IPS-18c (cell line): ENCODE results near the gene MTHFD1.
A peak's percentile ranks its signal among the peaks of the same experiment; 100 is the strongest.

Experiments
- H3K4me3 ChIP-seq: 2 replicates; pipeline ENCODE4 v1.7.0; 2013; ENCODE audit warnings: low read depth, mild to moderate bottlenecking, low read length, moderate library complexity; ENCODE audit not compliant: insufficient read depth
- H3K9me3 ChIP-seq: one replicate; pipeline ENCODE4 v1.6.1; 2013; ENCODE audit warnings: mild to moderate bottlenecking, low read length, moderate library complexity; ENCODE audit not compliant: control insufficient read depth, insufficient read depth

MTHFD1 gene

DNA sequence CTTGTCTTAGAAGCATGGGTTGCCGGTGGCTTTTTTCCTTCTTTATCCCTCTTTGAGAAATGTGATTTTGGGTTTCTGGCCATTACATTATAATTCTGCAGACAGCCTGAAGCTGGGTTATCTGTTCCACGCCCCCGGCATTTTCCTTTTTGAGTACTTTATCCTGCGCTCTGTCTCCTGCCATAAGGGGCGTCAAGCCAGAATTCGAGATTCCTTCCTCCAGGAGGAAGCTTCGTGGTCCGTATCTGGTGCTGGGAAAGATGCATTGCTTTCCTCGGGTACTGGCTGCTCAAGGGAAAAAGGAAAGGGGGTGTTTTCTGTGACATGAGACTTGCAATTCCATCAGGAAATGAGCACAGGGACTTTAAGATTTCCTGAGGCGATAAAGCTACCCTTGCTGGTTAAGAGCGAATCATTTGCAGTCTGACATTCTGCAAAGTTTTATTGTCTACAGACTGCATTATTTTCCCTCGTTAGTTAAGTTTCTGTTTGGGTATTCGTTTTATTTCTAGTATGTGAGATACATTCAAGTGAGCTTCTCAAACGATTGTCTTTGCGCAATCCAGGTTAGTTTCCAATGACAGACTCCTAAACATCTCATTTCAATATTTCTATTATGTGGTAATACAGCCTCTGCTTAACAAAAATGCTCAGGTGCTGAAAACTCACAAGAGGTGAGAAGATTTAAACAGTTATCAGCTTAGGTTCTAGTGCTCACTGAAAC, 77.8 kb downstream of the MTHFD1 start:
- Histone ChIP-seq H3K9me3 (no peaks in the 10 kb centered on the region), H3K4me3 (peak overlapping the region; percentile 89)

DNA sequence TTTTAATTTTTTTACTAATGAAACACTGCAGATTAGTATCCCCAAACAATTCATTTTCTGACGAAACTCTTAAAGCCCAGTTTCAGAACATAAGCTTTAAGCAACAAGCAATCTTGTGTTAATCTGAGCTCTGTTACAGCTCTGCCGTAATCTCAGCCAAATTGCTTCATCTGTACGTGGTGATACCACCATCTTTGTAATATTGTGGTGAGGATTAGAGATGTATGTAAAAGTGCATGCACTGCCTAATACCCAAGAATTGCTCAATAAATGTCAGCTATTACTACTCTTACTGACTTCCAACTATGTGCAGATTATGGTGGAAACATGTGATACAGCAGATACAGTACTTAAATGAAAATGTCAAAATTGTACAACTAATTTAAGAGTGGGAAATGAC, 78.9 kb downstream of the MTHFD1 start:
- Histone ChIP-seq H3K9me3 (no peaks in the 10 kb centered on the region), H3K4me3 (no peak overlapping the region)

DNA sequence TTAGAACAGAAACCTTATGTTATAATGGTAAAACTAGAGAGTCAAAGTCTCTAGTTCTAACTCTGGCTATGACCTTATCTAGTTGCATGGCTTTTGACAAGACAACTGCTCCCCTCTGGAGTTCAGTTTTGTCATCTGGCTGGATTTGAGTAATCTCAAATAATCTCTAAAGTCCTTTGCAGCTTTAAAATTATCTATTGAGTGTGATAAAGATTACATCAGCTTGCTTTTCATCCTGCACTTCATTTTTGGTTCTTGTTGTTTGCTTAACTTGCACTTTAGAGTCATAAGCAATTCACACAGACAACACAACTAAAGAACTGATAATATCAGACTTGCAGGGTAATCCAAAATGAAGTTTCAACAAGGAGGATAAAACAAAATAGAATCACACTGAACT, 79.4 kb downstream of the MTHFD1 start:
- Histone ChIP-seq H3K9me3 (no peaks in the 10 kb centered on the region), H3K4me3 (no peak overlapping the region)

DNA sequence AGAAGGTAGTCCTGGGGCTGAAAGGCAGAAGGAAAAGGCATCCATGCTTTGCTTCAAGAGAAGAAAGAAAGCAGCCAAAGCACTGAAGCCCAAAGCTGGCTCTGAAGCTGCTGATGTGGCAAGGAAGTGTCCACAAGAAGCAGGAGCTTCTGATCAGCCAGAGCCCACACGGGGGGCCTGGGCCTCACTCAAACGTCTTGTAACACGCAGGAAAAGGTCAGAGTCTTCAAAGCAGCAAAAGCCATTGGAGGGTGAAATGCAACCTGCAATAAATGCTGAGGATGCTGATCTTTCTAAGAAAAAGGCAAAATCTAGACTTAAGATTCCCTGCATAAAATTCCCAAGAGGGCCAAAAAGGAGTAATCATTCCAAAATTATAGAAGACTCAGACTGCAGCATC, 80.3 kb downstream of the MTHFD1 start:
- Histone ChIP-seq H3K4me3 (no peak overlapping the region), H3K9me3 (no peaks in the 10 kb centered on the region)

DNA sequence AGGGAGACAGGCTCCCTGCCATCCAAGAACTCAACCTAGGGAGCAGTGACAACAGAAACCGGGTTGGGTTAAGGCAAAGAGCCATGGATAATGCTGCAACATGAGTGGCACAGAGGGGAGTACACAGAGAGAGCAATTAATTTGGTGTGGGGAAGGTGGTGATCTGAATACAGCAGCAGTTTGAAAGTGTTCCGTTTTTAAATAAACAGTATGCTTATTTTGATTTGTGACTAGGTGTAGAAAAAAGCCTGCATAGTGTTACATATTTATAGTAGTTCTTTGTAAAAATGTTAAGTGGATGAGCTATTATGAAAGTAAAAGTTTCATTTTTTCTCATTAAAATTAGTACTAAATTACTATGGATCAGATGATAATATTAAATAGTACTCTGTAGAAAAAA, 85.9 kb downstream of the MTHFD1 start:
- Histone ChIP-seq H3K9me3 (no peaks in the 10 kb centered on the region), H3K4me3 (no peak overlapping the region)

DNA sequence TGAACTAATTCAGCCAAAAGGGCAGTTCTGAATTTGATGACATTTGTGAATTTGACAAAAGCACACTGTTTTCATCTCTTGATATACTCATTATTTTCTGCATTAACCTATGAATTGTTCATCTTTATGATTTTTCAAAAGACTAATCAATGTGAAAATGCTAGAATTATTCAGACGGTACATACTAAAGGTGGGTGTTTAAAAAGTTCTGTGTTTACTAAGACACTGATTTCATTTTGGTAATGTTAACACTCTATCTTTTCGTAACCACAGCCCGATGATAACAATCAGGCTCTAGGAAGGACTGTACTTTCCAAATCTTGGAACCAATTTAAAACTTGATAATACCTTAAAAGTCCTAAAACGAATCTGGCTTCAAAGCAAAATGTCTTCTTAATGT, 86.5 kb downstream of the MTHFD1 start:
- no peaks in the 10 kb centered on the region for H3K9me3 ChIP-seq
- H3K4me3 ChIP-seq, result no peak overlapping the region

DNA sequence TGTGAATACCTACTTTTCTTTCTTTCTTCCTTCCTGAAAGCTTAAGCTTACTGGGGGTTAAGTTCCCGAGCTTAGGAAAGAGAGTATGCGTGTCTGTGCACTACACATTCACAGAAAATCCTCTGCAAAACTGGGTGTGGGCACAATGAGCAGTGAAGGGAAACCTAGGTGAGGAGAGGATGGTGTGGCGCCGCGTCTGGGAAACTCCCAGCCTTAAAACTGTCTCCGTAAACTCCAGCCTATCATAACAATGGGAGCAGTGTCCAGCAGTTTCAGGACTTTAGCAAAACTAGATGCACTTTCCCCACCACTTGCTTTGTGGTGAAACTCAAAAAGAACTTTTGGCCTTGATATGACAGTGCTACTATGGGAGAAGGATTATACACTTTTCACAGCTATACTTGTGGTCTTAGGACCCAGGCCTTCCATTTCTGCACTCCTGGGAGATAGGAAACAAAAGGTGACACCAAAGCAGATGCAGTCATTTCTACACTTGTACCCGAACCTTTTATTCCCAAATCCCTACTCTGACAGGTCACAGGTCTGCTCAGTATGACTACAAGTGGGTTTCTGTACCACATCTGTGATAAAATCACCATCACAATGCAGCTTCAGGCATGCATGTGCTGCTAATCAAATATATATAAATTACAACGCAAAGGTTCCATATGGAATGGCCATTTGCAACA, 87.6 kb downstream of the MTHFD1 start:
- H3K4me3 ChIP-seq, result no peak overlapping the region
- no peaks in the 10 kb centered on the region for H3K9me3 ChIP-seq

DNA sequence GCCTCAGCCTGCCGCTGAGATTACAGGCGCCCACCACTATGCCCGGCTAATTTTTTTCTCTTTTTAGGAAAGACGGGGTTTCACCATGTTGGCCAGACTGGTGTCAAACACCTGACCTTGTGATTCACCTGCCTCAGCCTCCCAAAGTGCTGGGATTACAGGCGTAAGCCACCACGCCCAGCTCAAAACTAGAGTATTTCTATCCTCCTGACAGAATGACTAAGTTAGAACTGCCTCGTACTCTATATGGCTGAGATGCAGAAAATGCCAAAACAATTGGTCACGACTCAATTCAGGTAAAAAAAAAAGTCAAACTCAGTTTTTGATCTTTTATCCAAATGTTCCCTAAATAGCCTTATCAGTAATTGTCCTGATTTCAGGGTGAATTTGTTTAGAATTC, 88.3 kb downstream of the MTHFD1 start:
- Histone ChIP-seq H3K9me3 (no peaks in the 10 kb centered on the region), H3K4me3 (no peak overlapping the region)

DNA sequence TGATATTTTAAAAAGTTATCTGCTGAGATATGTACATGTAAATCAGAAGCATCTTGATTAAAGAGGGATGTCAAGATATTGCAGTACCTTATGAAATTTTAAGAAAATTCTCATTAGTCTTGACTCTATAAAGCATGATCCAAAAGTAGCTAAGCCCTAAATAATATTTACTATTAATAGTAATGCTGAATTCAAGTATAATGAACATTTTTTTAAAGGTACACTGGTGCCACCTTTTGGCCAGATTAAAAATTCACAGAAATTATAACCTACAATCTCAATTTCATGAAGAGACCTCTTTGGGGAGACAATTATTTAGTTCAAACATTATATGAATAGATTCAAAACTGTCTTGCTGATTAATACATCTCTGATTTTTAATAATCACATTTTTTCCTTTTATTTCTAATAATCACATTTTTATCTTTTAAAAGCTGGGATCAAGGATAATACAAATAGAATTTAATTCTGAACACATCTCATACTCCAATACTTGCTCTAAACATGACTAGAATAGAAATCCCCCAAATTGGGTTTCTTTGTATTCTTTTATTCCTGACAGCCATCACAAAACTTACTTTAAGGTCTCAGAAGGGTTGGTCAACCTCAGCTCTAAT, 90.6 kb downstream of the MTHFD1 start:
- Histone ChIP-seq H3K9me3 (no peaks in the 10 kb centered on the region), H3K4me3 (no peak overlapping the region)

DNA sequence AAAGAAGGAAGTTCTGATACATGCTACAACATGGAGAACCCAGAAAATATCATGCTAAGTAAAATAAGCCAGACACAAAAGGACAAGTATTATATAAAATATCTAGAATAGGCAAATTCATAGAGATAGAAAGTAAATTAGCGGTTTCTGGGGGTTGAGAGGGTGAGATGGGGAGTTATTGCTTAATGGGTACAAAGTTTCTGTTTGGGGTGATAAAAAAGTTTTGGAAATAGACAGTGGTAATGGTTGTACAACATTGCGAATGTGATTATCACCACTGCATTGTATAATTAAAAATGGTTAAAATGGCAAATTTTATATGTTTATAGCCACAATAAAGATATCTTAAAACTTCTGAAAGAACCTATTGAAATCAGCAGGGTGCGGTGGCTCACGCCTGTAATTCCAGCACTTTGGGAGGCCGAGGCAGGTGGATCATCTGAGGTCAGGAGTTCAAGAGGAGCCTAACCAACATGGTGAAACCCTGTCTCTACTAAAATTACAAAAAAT, 100.5 kb downstream of the MTHFD1 start:
- H3K4me3 ChIP-seq, result no peak overlapping the region
- no peaks in the 10 kb centered on the region for H3K9me3 ChIP-seq

DNA sequence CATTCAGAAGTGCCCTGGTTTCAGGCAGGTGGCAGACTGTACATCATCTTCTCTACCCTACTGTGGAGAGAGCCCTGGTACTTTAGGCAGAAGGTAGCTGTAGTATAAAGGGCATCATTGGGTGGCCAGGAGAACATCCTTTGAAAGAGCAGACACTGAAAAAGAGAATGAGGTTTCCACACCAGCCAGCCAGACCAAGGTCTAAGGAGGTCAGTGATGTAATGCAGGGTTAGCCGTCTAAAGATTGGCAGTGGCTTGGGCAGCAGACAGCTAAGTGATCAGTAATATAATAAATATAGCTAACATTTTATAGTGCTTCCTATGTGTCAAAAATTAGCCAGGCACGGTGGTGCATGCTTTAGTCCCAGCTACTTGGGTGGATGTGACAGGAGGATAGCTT, 103.5 kb downstream of the MTHFD1 start:
- Histone ChIP-seq H3K9me3 (no peaks in the 10 kb centered on the region), H3K4me3 (no peak overlapping the region)

DNA sequence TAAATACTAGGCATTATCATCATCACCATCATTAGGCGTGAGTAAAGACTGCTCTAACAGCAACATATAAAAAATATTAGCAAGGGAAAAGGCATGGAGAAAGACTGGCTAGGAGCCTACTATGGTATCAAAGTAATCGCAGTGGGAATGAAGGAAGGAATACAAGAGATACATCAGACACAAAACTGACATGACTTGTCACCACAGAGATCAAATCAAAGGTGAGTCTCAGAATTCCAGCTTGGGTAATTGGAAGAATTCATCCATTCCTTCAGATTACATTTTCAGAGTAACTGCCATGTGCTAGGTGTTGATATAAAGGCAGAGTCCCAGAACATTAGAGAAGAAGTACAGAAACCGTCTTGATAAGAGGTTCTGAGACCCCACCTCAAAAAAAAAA, 105.3 kb downstream of the MTHFD1 start:
- no peak overlapping the region for H3K4me3 ChIP-seq
- H3K9me3 ChIP-seq, result no peaks in the 10 kb centered on the region

DNA sequence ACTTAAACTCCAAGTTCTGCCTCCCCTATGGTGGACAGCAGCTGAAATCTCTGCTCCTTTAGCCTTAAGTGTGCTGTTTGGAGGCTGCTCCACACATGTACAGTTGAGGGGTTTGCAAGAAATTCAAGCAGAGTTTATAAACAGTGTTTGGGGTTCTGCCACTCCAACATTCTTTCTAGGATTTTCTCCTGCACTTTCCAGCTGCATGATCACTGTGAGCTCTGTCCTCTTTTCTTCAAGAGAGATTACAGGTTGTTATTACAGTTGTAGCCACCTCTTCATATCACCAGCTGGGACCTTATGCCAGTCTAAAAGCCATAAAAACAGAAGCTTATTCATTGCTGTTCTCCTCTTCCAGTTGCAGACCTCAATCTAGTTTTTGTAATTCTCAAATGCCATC, 107.1 kb downstream of the MTHFD1 start:
- H3K9me3 ChIP-seq, result no peaks in the 10 kb centered on the region
- H3K4me3 ChIP-seq, result no peak overlapping the region

DNA sequence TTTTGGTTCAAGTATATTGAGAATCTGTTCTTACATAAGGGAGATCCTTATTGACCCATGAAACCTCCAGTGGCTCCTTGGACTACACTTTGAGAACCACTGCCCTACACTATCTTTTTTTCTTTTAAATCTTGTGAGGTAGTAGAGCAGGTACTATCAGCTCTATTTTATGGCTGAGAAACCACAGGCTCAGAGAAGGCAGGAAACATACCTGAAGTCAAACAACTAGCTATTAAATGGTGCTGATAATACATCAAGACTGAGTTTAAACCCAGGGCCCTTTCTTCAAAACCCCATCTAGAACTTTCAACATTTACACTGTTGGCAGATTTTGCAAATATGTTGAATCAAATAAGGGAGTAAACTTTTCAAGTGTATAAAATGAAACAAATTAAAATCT, 108.6 kb downstream of the MTHFD1 start:
- Histone ChIP-seq H3K9me3 (no peaks in the 10 kb centered on the region), H3K4me3 (no peak overlapping the region)

DNA sequence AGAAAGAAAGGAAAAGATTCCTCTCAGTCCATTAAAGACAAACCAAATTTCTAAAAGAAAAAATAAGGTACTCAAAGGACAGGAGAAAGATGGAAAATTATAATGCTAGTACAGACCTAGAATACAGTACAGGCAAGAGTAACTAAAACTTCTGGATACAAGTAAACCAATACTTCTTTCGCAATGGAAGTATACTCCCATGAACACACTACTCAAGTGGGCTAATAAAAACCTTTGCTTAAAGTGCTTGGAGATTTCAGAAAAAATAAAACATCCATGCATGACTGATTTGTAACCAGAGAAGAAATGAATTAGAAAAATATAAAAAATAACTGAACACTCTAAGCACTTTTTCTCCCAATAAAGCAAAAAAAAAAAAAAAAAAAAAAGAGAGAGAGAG, 111.9 kb downstream of the MTHFD1 start:
- Histone ChIP-seq H3K4me3 (no peak overlapping the region), H3K9me3 (no peaks in the 10 kb centered on the region)

DNA sequence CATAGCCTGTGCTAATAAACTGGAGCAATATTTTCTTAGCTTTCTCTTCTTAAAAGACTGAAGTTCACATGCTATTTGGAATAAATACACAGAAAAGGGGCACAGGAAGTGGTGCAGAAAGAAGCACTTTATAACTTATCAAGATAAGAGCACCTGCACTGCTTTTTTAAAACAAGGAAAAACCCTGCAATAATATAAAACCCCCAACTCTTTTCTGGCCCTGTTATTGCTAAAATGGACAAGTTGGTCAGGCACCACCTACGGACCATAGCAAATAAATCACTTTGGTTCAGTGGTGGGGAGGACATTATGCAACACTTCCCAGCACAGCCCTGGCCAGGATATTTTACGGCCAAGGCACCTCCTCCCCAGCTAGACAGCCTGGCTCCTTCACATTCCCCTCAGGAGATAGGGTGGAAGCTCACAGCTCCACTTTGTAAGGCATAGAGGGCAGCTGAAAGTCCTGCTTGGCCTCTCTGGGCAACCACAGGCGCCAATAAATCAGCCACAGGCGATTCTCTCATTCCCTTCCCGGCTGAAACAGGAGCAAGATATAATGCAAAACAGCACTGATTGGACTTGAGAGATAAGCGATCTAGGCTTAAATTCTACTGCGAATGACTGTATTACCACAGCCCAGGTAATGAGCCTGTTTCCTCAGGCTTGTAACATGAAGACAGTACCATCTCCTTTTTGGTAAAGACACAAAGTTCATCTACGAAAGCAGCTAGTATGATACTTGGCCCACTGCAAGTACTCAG, 113.4 kb downstream of the MTHFD1 start:
- Histone ChIP-seq H3K4me3 (no peak overlapping the region), H3K9me3 (no peaks in the 10 kb centered on the region)

DNA sequence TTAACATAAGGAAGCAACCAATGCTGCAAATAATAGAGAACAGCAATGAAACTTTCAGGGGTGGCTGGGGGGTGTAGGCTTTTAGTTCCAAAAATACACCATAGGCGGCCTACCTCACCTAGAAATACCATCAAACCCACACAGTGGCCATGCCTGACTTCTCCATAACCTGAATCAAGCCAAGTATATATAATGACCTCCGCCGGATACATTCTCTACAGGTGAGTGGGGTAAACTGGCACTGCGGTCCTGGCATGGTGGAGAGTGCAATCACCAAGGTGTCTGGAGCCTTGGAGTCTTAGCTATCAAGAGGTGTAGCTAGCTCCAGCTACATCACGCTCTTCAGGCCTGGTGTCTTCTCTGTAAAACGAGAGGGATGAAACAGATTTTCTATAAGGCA, 114.3 kb downstream of the MTHFD1 start:
- Histone ChIP-seq H3K9me3 (no peaks in the 10 kb centered on the region), H3K4me3 (peak overlapping the region; percentile 86)
